Measurements from ENCODE around the gene THSD4.

- TF ChIP-seq POLR2AphosphoS5 (IDR thresholded peaks at IDR 0.05) (no peak), CTCF (IDR thresholded peaks at IDR 0.05; ENCODE audit: poor library complexity, severe bottlenecking) (no peak)
Observed at GRCh38 chr15:71698742-71699141, 583.5 kb downstream of the THSD4 start.

All from neural cell (in vitro differentiated cells).